Tibial artery (tissue), 4 donors: Measurements from ENCODE around the gene SEC22C.
A peak's percentile ranks its signal among the peaks of the same experiment; 100 is the strongest.
"Not testable (repeated sequence)": the region's sequence is repeated elsewhere in the genome, so short reads cannot be mapped to it uniquely, and the experiment has no call there.

Experiments used
- DNase-seq, 2 donors: peaks; one replicate each; pipeline ENCODE4 v3.0.0-alpha.2; 2019
- H3K27ac ChIP-seq, 2 donors: fragments of 200-600 bp; sonication (generic) in 1 of 2; 1 replicate in 1 of 2; 2 replicates in 1 of 2; pipeline ENCODE4 v1.5.1; 2018 to 2019; ENCODE audit warnings: mild to moderate bottlenecking in 1 of 2
- H3K27me3 ChIP-seq, 2 donors: fragments of 200-600 bp; sonication (generic) in 1 of 2; one replicate each; pipeline versions ENCODE4 v1.5.1 to v1.6.0; 2016 to 2019
- H3K36me3 ChIP-seq, 3 donors: fragments of 200-600 bp; sonication (generic) in 2 of 3; one replicate each; pipeline ENCODE4 v1.5.1; 2016 to 2019; ENCODE audit warnings: mild to moderate bottlenecking in 2 of 3
- H3K4me1 ChIP-seq, 4 donors: fragments of 200-600 bp; sonication (generic) in 2 of 4; 1 replicate in 3 of 4; 2 replicates in 1 of 4; pipeline ENCODE4 v1.5.1; 2016 to 2019
- H3K4me3 ChIP-seq, 2 donors: fragments of 200-600 bp; sonication (generic) in 1 of 2; 1 replicate in 1 of 2; 2 replicates in 1 of 2; pipeline ENCODE4 v1.5.1; 2018 to 2019; ENCODE audit warnings: mild to moderate bottlenecking in 2 of 2
- H3K9me3 ChIP-seq, 3 donors: fragments of 200-600 bp; sonication (generic) in 1 of 3; one replicate each; pipeline ENCODE4 v1.5.1; 2016 to 2019
- intact Hi-C: fragments of 100-400 bp; cut with DNase I; formaldehyde crosslinking; loops from one replicate; pipeline ENCODE4 v1.15.0; 2023; ENCODE audit warnings: low total_unique reads
- TF ChIP-seq, protein P1 (sequence below), 2 experiments: fragments of 200-600 bp in 1 of 2; fragments of 450-650 bp in 1 of 2; IDR thresholded peaks; one replicate each; pipeline ENCODE4 v1.5.1; 2017 to 2019; ENCODE audit warnings: antibody characterized with exemption in 2 of 2, mild to moderate bottlenecking in 1 of 2, moderate library complexity in 1 of 2

The SEC22C gene

GRCh38 chr3:42600111-42600957 lies 18.6 kb upstream of the SEC22C start, which contains the start of gene NKTR:
TSS of gene NKTR (plus strand) at chr3:42600686. CDS start at chr3:42601007, 321 bp downstream.
- TF ChIP-seq, protein P1, sequence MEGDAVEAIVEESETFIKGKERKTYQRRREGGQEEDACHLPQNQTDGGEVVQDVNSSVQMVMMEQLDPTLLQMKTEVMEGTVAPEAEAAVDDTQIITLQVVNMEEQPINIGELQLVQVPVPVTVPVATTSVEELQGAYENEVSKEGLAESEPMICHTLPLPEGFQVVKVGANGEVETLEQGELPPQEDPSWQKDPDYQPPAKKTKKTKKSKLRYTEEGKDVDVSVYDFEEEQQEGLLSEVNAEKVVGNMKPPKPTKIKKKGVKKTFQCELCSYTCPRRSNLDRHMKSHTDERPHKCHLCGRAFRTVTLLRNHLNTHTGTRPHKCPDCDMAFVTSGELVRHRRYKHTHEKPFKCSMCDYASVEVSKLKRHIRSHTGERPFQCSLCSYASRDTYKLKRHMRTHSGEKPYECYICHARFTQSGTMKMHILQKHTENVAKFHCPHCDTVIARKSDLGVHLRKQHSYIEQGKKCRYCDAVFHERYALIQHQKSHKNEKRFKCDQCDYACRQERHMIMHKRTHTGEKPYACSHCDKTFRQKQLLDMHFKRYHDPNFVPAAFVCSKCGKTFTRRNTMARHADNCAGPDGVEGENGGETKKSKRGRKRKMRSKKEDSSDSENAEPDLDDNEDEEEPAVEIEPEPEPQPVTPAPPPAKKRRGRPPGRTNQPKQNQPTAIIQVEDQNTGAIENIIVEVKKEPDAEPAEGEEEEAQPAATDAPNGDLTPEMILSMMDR (IDR thresholded peaks at IDR 0.05), result no peak
- intact Hi-C loops, result no loop called here
- DNase-seq, result peak; percentile 96 to 97
- H3K4me3 ChIP-seq, result peak within 1 kb of the TSS; percentile 87 to 99
- H3K27me3 ChIP-seq, result no peaks in the 10 kb centered on the region
- peaks cover 0 to 3% (median 0%) of the 10 kb centered on the region in 3 donors for H3K9me3 ChIP-seq
- H3K4me1 ChIP-seq, result peaks cover 0 to 32% (median 11%) of the 10 kb centered on the region in 4 donors
- peak within 1 kb of the TSS; percentile 97 to 100 for H3K27ac ChIP-seq
- peaks cover 0 to 4% (median 0%) of the 10 kb centered on the region in 3 donors for H3K36me3 ChIP-seq

GRCh38 chr3:42597098-42597497 lies 15.3 kb upstream of the SEC22C start:
- H3K9me3 ChIP-seq, H3K4me3 ChIP-seq, intact Hi-C loops, H3K27me3 ChIP-seq, H3K27ac ChIP-seq, DNase-seq: not testable (repeated sequence)
- Histone ChIP-seq H3K36me3 (peaks cover 0 to 16% (median 6%) of the 10 kb centered on the region in 3 donors), H3K4me1 (peaks cover 0 to 16% (median 11%) of the 10 kb centered on the region in 4 donors)

DNA sequence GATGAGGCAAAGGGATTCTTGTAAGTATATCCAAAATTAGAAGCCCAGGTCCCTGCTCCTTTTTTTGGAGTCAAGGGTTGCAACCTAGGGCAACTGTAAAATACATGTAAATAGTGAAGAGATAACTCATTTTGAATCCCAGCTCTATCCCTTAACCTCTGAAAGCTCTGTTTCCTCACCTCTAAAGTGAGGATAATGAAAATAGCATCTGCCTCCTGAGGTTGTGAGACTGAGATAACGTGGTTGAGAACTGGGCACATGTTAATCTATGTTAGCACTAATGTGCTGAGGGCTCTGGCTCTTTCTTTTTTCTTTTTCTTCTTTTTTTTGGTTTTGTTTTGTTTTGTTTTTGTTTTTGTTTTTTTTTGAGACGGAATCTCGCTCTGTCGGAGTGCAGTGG lies 13.9 kb upstream of the SEC22C start:
- peaks cover 0 to 20% (median 15%) of the 10 kb centered on the region in 4 donors for H3K4me1 ChIP-seq
- peaks cover 0 to 16% (median 6%) of the 10 kb centered on the region in 3 donors for H3K36me3 ChIP-seq
- intact Hi-C loops, result no loop called here
- no peak overlapping the region for H3K4me3 ChIP-seq
- no peak overlapping the region for H3K27ac ChIP-seq
- TF ChIP-seq, protein P1 (IDR thresholded peaks at IDR 0.05), result no peak
- no peak for DNase-seq
- no peaks in the 10 kb centered on the region for H3K27me3 ChIP-seq
- H3K9me3 ChIP-seq, result no peaks in the 10 kb centered on the region

DNA sequence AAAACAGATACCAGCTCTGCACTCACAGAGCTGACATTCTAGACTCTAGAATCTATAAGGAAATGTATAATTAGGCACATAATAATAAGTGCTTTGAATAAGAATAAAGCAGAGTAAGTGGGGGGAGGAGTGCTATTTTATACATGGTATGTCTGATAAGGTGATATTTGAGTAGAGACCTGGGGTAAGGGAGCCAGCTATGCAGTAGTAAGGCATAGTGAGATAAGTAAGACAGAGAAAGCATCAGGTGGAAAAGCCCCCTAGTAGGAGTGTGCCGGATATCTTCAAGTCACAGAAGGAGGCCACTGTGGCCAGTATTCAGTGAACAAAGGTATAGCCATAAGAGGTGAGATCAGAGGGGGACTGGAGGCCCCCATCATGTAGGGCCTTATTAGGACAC lies 11.9 kb upstream of the SEC22C start:
- H3K27ac ChIP-seq, result no peak overlapping the region
- H3K4me3 ChIP-seq, result no peak overlapping the region
- TF ChIP-seq, protein P1 (IDR thresholded peaks at IDR 0.05), result no peak
- no peaks in the 10 kb centered on the region for H3K27me3 ChIP-seq
- peaks cover 0 to 16% (median 6%) of the 10 kb centered on the region in 3 donors for H3K36me3 ChIP-seq
- H3K4me1 ChIP-seq, result peaks cover 0 to 20% (median 15%) of the 10 kb centered on the region in 4 donors
- DNase-seq, result no peak
- H3K9me3 ChIP-seq, result no peaks in the 10 kb centered on the region
- intact Hi-C loops, result no loop called here

DNA sequence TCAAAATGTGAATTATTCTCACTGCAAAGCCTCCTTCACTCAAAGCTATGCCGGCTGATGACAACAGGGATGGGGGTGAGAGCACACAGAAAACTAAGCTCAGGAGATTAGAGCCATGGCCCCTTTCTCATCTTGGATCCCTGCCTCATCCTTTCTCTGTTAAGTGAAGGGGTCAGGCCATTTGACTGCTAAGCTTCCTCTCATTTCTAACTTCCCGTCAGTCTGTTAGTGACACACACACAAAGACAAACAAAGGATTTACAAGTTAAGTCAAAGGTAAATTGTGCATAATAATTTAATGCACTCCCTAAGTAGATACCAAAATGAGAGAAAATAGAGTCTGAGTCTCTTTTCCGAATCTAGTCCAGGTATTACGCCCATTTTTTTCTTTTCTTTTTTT lies 10.0 kb upstream of the SEC22C start:
- intact Hi-C loops, result no loop called here
- TF ChIP-seq, protein P1 (IDR thresholded peaks at IDR 0.05), result no peak
- H3K27me3 ChIP-seq, result no peaks in the 10 kb centered on the region
- DNase-seq, result no peak
- H3K27ac ChIP-seq, result peak overlapping the region; percentile 80 to 88
- peaks cover 0 to 20% (median 15%) of the 10 kb centered on the region in 4 donors for H3K4me1 ChIP-seq
- no peaks in the 10 kb centered on the region for H3K9me3 ChIP-seq
- peaks cover 0 to 16% (median 6%) of the 10 kb centered on the region in 3 donors for H3K36me3 ChIP-seq
- H3K4me3 ChIP-seq, result peak overlapping the region; percentile 65 to 78
